Neural progenitor cell (in vitro differentiated cells): Measurements from ENCODE around the gene HBS1L. TPM values are rescaled to one million over a fixed set of nuclear protein-coding genes. Genes with fewer than 3 reads are reported as not detected.

Experiments
- DNase-seq: peaks from one replicate; pipeline ENCODE4 v3.0.0-alpha.2; 2016; ENCODE audit warnings: low spot score
- H2AFZ ChIP-seq: fragments of 200-600 bp; sonication (generic); replicated peaks from 2 replicates; pipeline ENCODE4 v1.6.1; 2016; ENCODE audit warnings: antibody characterized with exemption
- H3F3A ChIP-seq: fragments of 200-600 bp; sonication (generic); 2 replicates; pipeline ENCODE4 v1.6.1; 2016; ENCODE audit warnings: antibody characterized with exemption, low read depth
- H3K27ac ChIP-seq: fragments of 200-600 bp; sonication (generic); 2 replicates; pipeline ENCODE4 v1.5.1; 2016; ENCODE audit warnings: mild to moderate bottlenecking
- H3K27me3 ChIP-seq: fragments of 200-600 bp; sonication (generic); 2 replicates; pipeline ENCODE4 v1.6.1; 2016; ENCODE audit warnings: mild to moderate bottlenecking, moderate library complexity
- H3K36me3 ChIP-seq: fragments of 200-600 bp; sonication (generic); 2 replicates; pipeline ENCODE4 v1.5.1; 2016
- H3K4me1 ChIP-seq: fragments of 200-600 bp; sonication (generic); 2 replicates; pipeline ENCODE4 v1.6.1; 2016; ENCODE audit warnings: mixed run types
- H3K4me2 ChIP-seq: fragments of 200-600 bp; sonication (generic); 2 replicates; pipeline ENCODE4 v1.6.1; 2016
- H3K4me3 ChIP-seq: fragments of 200-600 bp; sonication (generic); 2 replicates; pipeline ENCODE4 v1.5.1; 2016
- H3K79me2 ChIP-seq: fragments of 200-600 bp; sonication (generic); 2 replicates; pipeline ENCODE4 v1.6.1; 2016; ENCODE audit warnings: low read depth
- H3K9ac ChIP-seq: fragments of 200-600 bp; sonication (generic); 2 replicates; pipeline ENCODE4 v1.6.1; 2016
- H3K9me3 ChIP-seq: fragments of 200-600 bp; sonication (generic); 2 replicates; pipeline ENCODE4 v1.5.1; 2016; ENCODE audit warnings: low read depth
- H4K20me1 ChIP-seq: fragments of 200-600 bp; sonication (generic); 2 replicates; pipeline ENCODE4 v1.6.1; 2016; ENCODE audit warnings: low read depth
- H3K27ac Mint-ChIP-seq: 3 replicates; pipeline ENCODE4 v1.8.0; 2021; ENCODE audit warnings: mixed read lengths
- H3K27me3 Mint-ChIP-seq: 2 replicates; pipeline ENCODE4 v1.8.0; 2022; ENCODE audit warnings: low read depth, mild to moderate bottlenecking, inconsistent platforms, moderate library complexity, mixed read lengths; ENCODE audit not compliant: insufficient read depth
- H3K36me3 Mint-ChIP-seq: 3 replicates; pipeline ENCODE4 v1.8.0; 2021; ENCODE audit warnings: mixed read lengths
- H3K4me1 Mint-ChIP-seq: 3 replicates; pipeline ENCODE4 v1.8.0; 2021; ENCODE audit warnings: mixed read lengths
- H3K4me3 Mint-ChIP-seq: 3 replicates; pipeline ENCODE4 v1.8.0; 2021; ENCODE audit warnings: mild to moderate bottlenecking, moderate library complexity, mixed read lengths
- H3K9me3 Mint-ChIP-seq: 3 replicates; pipeline ENCODE4 v1.8.0; 2020; ENCODE audit warnings: mixed read lengths
- EZH2 ChIP-seq: fragments of 200-600 bp; sonication (generic); IDR thresholded peaks from 2 replicates; pipeline ENCODE4 v1.6.1; 2017; ENCODE audit warnings: antibody characterized with exemption, mild to moderate bottlenecking, moderate library complexity
- EZH2phosphoT487 ChIP-seq: fragments of 200-600 bp; sonication (generic); IDR thresholded peaks from 2 replicates; pipeline ENCODE4 v1.6.1; 2017; ENCODE audit warnings: antibody characterized with exemption
- total RNA-seq: library from RNA; depleted of rRNA; stranded (reverse); fragments of >200 nt; gene quantifications from 2 replicates; pipeline ENCODE4 v1.2.3, GENCODE V29; 2015; ENCODE audit warnings: low replicate concordance
- TF ChIP-seq, protein P1 (sequence below): fragments of 200-600 bp; sonication (generic); IDR thresholded peaks from 2 replicates; pipeline ENCODE4 v1.5.1; 2017; ENCODE audit warnings: antibody characterized with exemption, mild to moderate bottlenecking

HBS1L gene
- total RNA-seq, 1 donor from 2014 or later = 215 TPM

DNA sequence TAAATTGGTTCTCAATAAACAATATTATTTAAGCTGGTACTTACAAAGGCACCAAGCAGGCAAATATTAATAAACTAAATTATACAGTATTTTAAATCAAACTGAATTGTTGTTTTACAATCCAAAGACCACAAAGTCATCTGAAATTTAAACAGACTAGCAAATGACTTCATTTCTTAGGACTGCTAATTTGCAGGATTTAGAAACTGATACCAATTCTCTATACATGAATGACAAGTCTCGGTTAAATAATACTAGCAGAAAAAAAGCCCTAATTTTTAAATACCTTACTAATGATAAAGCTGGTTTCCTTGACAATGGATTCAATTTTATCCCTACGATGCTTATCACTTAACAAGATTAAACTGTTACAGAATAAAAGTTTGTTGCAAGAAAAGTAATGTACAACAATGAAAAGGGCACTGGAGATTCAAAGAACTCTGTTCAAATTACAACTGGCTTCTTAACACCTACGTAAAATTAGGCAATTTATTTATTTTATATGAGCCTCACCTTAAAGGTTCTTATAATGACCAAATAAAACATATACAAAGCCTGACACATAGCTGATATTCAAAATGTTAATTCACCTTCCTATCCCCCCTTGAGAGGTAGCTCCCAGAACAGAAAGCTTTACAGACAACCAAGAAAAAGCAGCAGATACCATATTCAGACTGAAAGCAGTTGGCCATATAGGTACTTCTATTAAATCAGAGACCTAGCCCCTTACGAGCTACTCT lies 33.1 kb downstream of the HBS1L start:
- no peaks in the 10 kb centered on the region for H3K27me3 ChIP-seq
- no peak overlapping the region for H3K4me3 ChIP-seq
- no peak overlapping the region for H3K4me3 Mint-ChIP-seq
- peaks cover 39% of the 10 kb centered on the region for H3K79me2 ChIP-seq
- H3F3A ChIP-seq = peaks cover 19% of the 10 kb centered on the region
- TF ChIP-seq, protein P1, sequence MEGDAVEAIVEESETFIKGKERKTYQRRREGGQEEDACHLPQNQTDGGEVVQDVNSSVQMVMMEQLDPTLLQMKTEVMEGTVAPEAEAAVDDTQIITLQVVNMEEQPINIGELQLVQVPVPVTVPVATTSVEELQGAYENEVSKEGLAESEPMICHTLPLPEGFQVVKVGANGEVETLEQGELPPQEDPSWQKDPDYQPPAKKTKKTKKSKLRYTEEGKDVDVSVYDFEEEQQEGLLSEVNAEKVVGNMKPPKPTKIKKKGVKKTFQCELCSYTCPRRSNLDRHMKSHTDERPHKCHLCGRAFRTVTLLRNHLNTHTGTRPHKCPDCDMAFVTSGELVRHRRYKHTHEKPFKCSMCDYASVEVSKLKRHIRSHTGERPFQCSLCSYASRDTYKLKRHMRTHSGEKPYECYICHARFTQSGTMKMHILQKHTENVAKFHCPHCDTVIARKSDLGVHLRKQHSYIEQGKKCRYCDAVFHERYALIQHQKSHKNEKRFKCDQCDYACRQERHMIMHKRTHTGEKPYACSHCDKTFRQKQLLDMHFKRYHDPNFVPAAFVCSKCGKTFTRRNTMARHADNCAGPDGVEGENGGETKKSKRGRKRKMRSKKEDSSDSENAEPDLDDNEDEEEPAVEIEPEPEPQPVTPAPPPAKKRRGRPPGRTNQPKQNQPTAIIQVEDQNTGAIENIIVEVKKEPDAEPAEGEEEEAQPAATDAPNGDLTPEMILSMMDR = no peak
- no peak for TF ChIP-seq EZH2phosphoT487
- no peak for TF ChIP-seq EZH2
- no peak for DNase-seq
- H3K4me1 Mint-ChIP-seq = peaks cover 12% of the 10 kb centered on the region
- H3K36me3 Mint-ChIP-seq = peaks cover 3% of the 10 kb centered on the region
- H3K27me3 Mint-ChIP-seq = no peaks in the 10 kb centered on the region
- no peak overlapping the region for H3K9ac ChIP-seq
- H3K27ac ChIP-seq = peak overlapping the region; percentile 41
- peaks cover 7% of the 10 kb centered on the region for H3K36me3 ChIP-seq
- H3K4me2 ChIP-seq = no peak overlapping the region
- H3K4me1 ChIP-seq = peaks cover 16% of the 10 kb centered on the region
- no peaks in the 10 kb centered on the region for H3K9me3 ChIP-seq
- H2AFZ ChIP-seq = no peak overlapping the region
- H3K9me3 Mint-ChIP-seq = no peaks in the 10 kb centered on the region
- peaks cover 7% of the 10 kb centered on the region for H4K20me1 ChIP-seq
- no peak overlapping the region for H3K27ac Mint-ChIP-seq

DNA sequence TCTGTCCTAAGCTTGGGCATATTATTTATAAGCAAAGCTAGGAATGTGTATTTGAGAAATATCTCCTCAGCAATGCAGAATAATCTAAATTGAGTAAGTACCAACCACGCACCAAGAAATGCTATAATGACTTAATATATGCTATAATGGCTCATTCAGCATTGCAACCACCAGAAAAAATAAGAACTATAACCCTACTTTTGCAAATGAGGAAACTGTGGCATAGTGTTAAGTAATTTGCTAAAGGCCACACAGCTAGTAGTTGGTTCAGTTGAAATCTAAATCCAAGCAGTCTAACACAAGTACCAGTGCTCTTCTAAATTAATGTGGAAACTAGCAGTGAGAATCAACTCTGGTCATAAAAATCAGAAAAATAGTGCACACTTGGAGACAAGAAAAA lies 35.7 kb downstream of the HBS1L start:
- no peaks in the 10 kb centered on the region for H4K20me1 ChIP-seq
- TF ChIP-seq EZH2phosphoT487 (no peak), EZH2 (no peak)
- TF ChIP-seq, protein P1 = no peak

DNA sequence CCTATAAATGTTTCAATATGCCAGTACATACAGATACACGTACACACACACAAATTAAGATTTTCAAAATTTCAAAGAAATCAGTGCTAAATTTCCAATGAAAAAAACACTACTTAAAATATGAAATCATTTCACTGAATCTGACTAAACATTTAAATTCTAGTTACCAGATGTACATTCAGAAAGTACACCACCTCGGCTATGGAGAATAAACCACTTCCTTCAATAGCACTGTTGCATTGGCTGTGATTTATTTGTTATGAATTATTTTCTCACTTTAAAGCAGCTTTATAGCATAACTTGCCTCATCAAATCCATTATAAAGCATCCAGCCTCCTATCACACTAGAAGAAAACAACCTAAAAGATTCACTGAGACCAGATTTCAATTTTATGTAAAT lies 36.6 kb downstream of the HBS1L start:
- Histone ChIP-seq H2AFZ (no peak overlapping the region), H3K79me2 (peaks cover 22% of the 10 kb centered on the region), H3K4me2 (no peak overlapping the region), H3K27me3 (no peaks in the 10 kb centered on the region), H3K27ac (no peak overlapping the region), H3K36me3 (no peaks in the 10 kb centered on the region), H4K20me1 (no peaks in the 10 kb centered on the region), H3F3A (peaks cover 6% of the 10 kb centered on the region), H3K4me3 (no peak overlapping the region), H3K4me1 (no peaks in the 10 kb centered on the region), H3K9ac (peak overlapping the region; percentile 10), H3K9me3 (no peaks in the 10 kb centered on the region)
- no peak overlapping the region for H3K27ac Mint-ChIP-seq
- no peaks in the 10 kb centered on the region for H3K9me3 Mint-ChIP-seq
- no peak for TF ChIP-seq EZH2phosphoT487
- TF ChIP-seq EZH2 = no peak
- TF ChIP-seq, protein P1 = no peak
- no peak overlapping the region for H3K4me3 Mint-ChIP-seq
- no peak for DNase-seq
- H3K4me1 Mint-ChIP-seq = no peaks in the 10 kb centered on the region
- no peaks in the 10 kb centered on the region for H3K27me3 Mint-ChIP-seq
- H3K36me3 Mint-ChIP-seq = no peaks in the 10 kb centered on the region

More for the DNA sequence above, 35.7 kb downstream of the HBS1L start:
- no peak for DNase-seq
- H3K27me3 Mint-ChIP-seq = no peaks in the 10 kb centered on the region
- H3K9me3 Mint-ChIP-seq = no peaks in the 10 kb centered on the region
- Histone ChIP-seq H3K4me3 (no peak overlapping the region), H3K9me3 (no peaks in the 10 kb centered on the region), H3K27me3 (no peaks in the 10 kb centered on the region), H3K4me2 (no peak overlapping the region), H2AFZ (no peak overlapping the region), H3K27ac (no peak overlapping the region), H3K9ac (no peak overlapping the region), H3K36me3 (peaks cover 3% of the 10 kb centered on the region), H3F3A (peaks cover 6% of the 10 kb centered on the region), H3K79me2 (peaks cover 27% of the 10 kb centered on the region), H3K4me1 (no peaks in the 10 kb centered on the region)
- no peak overlapping the region for H3K4me3 Mint-ChIP-seq
- H3K36me3 Mint-ChIP-seq = no peaks in the 10 kb centered on the region
- H3K27ac Mint-ChIP-seq = no peak overlapping the region
- no peaks in the 10 kb centered on the region for H3K4me1 Mint-ChIP-seq
